ENCODE measurements around the gene RAD51B. TPM values are rescaled to one million over a fixed set of nuclear protein-coding genes. Genes with fewer than 3 reads are reported as not detected.

Gene RAD51B
- total RNA-seq, 1 experiment from 2014 or later: 23.3 TPM

GRCh38 chr14:68308726-68309520 is 489.3 kb downstream of the RAD51B start:
- H3K4me3 ChIP-seq (ENCODE audit: low read depth, low read length, poor library complexity, severe bottlenecking): no peak overlapping the region
- TF ChIP-seq EZH2 (IDR thresholded peaks at IDR 0.05; ENCODE audit: borderline replicate concordance, low read depth, low read length, poor library complexity, severe bottlenecking): no peak
- TF ChIP-seq, protein P1, sequence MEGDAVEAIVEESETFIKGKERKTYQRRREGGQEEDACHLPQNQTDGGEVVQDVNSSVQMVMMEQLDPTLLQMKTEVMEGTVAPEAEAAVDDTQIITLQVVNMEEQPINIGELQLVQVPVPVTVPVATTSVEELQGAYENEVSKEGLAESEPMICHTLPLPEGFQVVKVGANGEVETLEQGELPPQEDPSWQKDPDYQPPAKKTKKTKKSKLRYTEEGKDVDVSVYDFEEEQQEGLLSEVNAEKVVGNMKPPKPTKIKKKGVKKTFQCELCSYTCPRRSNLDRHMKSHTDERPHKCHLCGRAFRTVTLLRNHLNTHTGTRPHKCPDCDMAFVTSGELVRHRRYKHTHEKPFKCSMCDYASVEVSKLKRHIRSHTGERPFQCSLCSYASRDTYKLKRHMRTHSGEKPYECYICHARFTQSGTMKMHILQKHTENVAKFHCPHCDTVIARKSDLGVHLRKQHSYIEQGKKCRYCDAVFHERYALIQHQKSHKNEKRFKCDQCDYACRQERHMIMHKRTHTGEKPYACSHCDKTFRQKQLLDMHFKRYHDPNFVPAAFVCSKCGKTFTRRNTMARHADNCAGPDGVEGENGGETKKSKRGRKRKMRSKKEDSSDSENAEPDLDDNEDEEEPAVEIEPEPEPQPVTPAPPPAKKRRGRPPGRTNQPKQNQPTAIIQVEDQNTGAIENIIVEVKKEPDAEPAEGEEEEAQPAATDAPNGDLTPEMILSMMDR (conservative IDR thresholded peaks at IDR 0.05; ENCODE audit: low read depth, low read length): no peak
- H3K36me3 ChIP-seq (ENCODE audit: insufficient read depth, low read length, poor library complexity, severe bottlenecking): no peaks in the 10 kb centered on the region
- H3K9me3 ChIP-seq (ENCODE audit: low read depth, low read length, poor library complexity, severe bottlenecking): no peaks in the 10 kb centered on the region
- BruUV-seq (replicated peaks): no TSS peak
- no peaks in the 10 kb centered on the region for H3K27me3 ChIP-seq (replicated peaks; ENCODE audit: insufficient read depth, low read depth, low read length, poor library complexity)
- intact Hi-C loops (cut with micrococcal nuclease; ENCODE audit: unreplicated experiment): no loop called here
- peaks cover 11% of the 10 kb centered on the region for H3K4me1 ChIP-seq (ENCODE audit: insufficient read depth, low read length, poor library complexity, severe bottlenecking)
- POLR2A ChIA-PET (ENCODE audit: low non-redundant PET): no interaction called here
- H3K27ac ChIP-seq (ENCODE audit: low read depth, low read length, poor library complexity, severe bottlenecking): no peak overlapping the region
- CTCF ChIA-PET: no interaction called here
- no peak for DNase-seq (ENCODE audit: low spot score)

GRCh38 chr14:68309616-68310015 is 490.0 kb downstream of the RAD51B start:
- TF ChIP-seq EZH2 (IDR thresholded peaks at IDR 0.05; ENCODE audit: borderline replicate concordance, low read depth, low read length, poor library complexity, severe bottlenecking): no peak
- TF ChIP-seq, protein P1 (conservative IDR thresholded peaks at IDR 0.05; ENCODE audit: low read depth, low read length): no peak
- H3K27me3 ChIP-seq (replicated peaks; ENCODE audit: insufficient read depth, low read depth, low read length, poor library complexity): no peaks in the 10 kb centered on the region
- intact Hi-C loops (cut with micrococcal nuclease; ENCODE audit: unreplicated experiment): no loop called here
- POLR2A ChIA-PET (ENCODE audit: low non-redundant PET): no interaction called here
- peak; percentile 41 for DNase-seq (ENCODE audit: low spot score)
- no peaks in the 10 kb centered on the region for H3K9me3 ChIP-seq (ENCODE audit: low read depth, low read length, poor library complexity, severe bottlenecking)
- no peaks in the 10 kb centered on the region for H3K36me3 ChIP-seq (ENCODE audit: insufficient read depth, low read length, poor library complexity, severe bottlenecking)
- peaks cover 11% of the 10 kb centered on the region for H3K4me1 ChIP-seq (ENCODE audit: insufficient read depth, low read length, poor library complexity, severe bottlenecking)
- BruUV-seq (replicated peaks): no TSS peak
- no peak overlapping the region for H3K27ac ChIP-seq (ENCODE audit: low read depth, low read length, poor library complexity, severe bottlenecking)
- H3K4me3 ChIP-seq (ENCODE audit: low read depth, low read length, poor library complexity, severe bottlenecking): no peak overlapping the region
- CTCF ChIA-PET: no interaction called here

DNA sequence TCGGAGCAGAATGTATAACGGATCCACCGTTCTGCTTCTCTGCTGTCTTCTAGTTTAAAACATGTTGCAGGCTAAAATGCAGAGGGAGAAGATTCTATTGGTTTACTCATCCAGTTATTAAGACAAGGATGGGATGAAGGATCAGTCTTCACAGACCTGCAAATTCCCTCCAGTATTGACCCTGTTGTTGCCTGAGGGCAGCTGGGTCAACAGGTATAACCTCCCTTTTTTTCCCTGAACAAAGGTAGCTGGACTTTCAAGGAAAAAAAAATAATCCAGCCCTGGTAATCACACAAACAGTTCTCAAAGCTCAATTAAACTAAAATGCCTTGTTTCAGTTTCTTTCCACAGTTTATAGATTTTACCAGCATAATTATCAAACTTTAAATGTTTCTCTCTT is 492.7 kb downstream of the RAD51B start:
- BruUV-seq (replicated peaks): no TSS peak
- intact Hi-C loops (cut with micrococcal nuclease; ENCODE audit: unreplicated experiment): no loop called here
- Histone ChIP-seq H3K36me3 (ENCODE audit: insufficient read depth, low read length, poor library complexity, severe bottlenecking) (no peaks in the 10 kb centered on the region), H3K9me3 (ENCODE audit: low read depth, low read length, poor library complexity, severe bottlenecking) (no peaks in the 10 kb centered on the region), H3K27me3 (replicated peaks; ENCODE audit: insufficient read depth, low read depth, low read length, poor library complexity) (no peaks in the 10 kb centered on the region), H3K4me1 (ENCODE audit: insufficient read depth, low read length, poor library complexity, severe bottlenecking) (peaks cover 8% of the 10 kb centered on the region), H3K27ac (ENCODE audit: low read depth, low read length, poor library complexity, severe bottlenecking) (no peak overlapping the region), H3K4me3 (ENCODE audit: low read depth, low read length, poor library complexity, severe bottlenecking) (no peak overlapping the region)
- ChIA-PET CTCF (no interaction called here), POLR2A (ENCODE audit: low non-redundant PET) (no interaction called here)
- no peak for DNase-seq (ENCODE audit: low spot score)
- TF ChIP-seq EZH2 (IDR thresholded peaks at IDR 0.05; ENCODE audit: borderline replicate concordance, low read depth, low read length, poor library complexity, severe bottlenecking): no peak
- TF ChIP-seq, protein P1 (conservative IDR thresholded peaks at IDR 0.05; ENCODE audit: low read depth, low read length): no peak

Data from A673 (cell line).